ENCODE measurements around the gene KPNA3.

KPNA3 gene

DNA sequence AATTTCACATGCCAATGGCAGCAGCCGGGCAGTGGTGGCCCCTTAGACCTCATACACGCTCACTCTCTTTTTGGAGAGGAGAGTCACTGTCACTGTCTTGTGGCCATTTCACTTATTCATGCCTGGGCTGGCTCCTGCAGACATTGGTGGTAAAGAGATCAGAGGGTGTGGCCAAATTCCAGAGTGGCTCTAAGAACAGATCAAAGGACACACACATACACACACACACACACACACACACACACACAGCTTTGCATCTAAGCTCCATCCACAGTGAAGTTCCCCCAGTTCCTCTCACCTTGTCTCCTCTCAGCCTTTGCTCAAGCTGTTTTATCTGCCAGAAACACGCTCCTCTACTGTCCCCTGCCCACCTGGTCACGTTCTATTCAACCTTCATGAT lies 46.5 kb upstream of the KPNA3 start:
- no peak for TF ChIP-seq TCF4 (CRISPR knock-in tag; IDR thresholded peaks at IDR 0.05; ENCODE audit: borderline replicate concordance)
- no peak for TF ChIP-seq CSDC2 (CRISPR knock-in tag; IDR thresholded peaks at IDR 0.05)
- TF ChIP-seq, protein P1, sequence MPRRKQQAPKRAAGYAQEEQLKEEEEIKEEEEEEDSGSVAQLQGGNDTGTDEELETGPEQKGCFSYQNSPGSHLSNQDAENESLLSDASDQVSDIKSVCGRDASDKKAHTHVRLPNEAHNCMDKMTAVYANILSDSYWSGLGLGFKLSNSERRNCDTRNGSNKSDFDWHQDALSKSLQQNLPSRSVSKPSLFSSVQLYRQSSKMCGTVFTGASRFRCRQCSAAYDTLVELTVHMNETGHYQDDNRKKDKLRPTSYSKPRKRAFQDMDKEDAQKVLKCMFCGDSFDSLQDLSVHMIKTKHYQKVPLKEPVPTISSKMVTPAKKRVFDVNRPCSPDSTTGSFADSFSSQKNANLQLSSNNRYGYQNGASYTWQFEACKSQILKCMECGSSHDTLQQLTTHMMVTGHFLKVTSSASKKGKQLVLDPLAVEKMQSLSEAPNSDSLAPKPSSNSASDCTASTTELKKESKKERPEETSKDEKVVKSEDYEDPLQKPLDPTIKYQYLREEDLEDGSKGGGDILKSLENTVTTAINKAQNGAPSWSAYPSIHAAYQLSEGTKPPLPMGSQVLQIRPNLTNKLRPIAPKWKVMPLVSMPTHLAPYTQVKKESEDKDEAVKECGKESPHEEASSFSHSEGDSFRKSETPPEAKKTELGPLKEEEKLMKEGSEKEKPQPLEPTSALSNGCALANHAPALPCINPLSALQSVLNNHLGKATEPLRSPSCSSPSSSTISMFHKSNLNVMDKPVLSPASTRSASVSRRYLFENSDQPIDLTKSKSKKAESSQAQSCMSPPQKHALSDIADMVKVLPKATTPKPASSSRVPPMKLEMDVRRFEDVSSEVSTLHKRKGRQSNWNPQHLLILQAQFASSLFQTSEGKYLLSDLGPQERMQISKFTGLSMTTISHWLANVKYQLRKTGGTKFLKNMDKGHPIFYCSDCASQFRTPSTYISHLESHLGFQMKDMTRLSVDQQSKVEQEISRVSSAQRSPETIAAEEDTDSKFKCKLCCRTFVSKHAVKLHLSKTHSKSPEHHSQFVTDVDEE (CRISPR knock-in tag; IDR thresholded peaks at IDR 0.05), result no peak
- no peak for TF ChIP-seq ZFP3 (CRISPR knock-in tag; IDR thresholded peaks at IDR 0.05)
- no peak for TF ChIP-seq ZNF8 (CRISPR knock-in tag; IDR thresholded peaks at IDR 0.05)

DNA sequence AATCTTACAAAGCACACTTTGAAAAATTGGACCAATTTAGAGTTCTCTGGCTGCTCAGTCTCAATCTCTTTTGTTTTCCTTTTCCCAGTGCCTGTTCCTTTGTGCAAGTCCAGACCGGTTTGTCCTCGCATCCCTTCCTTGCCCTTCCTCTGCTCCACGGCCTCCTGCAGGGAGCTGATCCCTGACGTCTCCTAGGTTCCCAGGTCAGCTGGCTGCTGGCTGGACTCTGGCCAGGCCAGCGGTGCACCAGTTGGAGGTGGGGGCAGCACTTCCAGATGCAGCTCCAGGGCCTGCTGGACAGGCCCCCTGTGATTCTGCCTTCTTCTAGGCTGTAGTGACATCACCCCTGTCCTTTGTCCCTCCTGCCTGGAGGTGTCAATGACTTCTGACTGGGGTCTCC lies 44.0 kb upstream of the KPNA3 start:
- TF ChIP-seq GLIS3 (CRISPR knock-in tag; IDR thresholded peaks at IDR 0.05) (no peak), ARNTL (CRISPR knock-in tag; IDR thresholded peaks at IDR 0.05; ENCODE audit: borderline replicate concordance, low read depth) (no peak), OSR1 (CRISPR knock-in tag; IDR thresholded peaks at IDR 0.05) (no peak), ZFP3 (CRISPR knock-in tag; IDR thresholded peaks at IDR 0.05) (no peak), ZNF565 (CRISPR knock-in tag; conservative IDR thresholded peaks at IDR 0.05; ENCODE audit: low read depth) (no peak), TCF4 (CRISPR knock-in tag; IDR thresholded peaks at IDR 0.05; ENCODE audit: borderline replicate concordance) (no peak), BACH2 (CRISPR knock-in tag; IDR thresholded peaks at IDR 0.05; ENCODE audit: borderline replicate concordance) (no peak), SNAI2 (CRISPR knock-in tag; IDR thresholded peaks at IDR 0.05) (no peak), CSDC2 (CRISPR knock-in tag; IDR thresholded peaks at IDR 0.05) (no peak), ZNF70 (CRISPR knock-in tag; IDR thresholded peaks at IDR 0.05) (no peak)
- TF ChIP-seq, protein P2, sequence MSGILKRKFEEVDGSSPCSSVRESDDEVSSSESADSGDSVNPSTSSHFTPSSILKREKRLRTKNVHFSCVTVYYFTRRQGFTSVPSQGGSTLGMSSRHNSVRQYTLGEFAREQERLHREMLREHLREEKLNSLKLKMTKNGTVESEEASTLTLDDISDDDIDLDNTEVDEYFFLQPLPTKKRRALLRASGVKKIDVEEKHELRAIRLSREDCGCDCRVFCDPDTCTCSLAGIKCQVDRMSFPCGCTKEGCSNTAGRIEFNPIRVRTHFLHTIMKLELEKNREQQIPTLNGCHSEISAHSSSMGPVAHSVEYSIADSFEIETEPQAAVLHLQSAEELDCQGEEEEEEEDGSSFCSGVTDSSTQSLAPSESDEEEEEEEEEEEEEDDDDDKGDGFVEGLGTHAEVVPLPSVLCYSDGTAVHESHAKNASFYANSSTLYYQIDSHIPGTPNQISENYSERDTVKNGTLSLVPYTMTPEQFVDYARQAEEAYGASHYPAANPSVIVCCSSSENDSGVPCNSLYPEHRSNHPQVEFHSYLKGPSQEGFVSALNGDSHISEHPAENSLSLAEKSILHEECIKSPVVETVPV (CRISPR knock-in tag; IDR thresholded peaks at IDR 0.05), result no peak
- TF ChIP-seq, protein P3, sequence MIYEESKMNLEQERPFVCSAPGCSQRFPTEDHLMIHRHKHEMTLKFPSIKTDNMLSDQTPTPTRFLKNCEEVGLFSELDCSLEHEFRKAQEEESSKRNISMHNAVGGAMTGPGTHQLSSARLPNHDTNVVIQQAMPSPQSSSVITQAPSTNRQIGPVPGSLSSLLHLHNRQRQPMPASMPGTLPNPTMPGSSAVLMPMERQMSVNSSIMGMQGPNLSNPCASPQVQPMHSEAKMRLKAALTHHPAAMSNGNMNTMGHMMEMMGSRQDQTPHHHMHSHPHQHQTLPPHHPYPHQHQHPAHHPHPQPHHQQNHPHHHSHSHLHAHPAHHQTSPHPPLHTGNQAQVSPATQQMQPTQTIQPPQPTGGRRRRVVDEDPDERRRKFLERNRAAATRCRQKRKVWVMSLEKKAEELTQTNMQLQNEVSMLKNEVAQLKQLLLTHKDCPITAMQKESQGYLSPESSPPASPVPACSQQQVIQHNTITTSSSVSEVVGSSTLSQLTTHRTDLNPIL (CRISPR knock-in tag; IDR thresholded peaks at IDR 0.05; ENCODE audit: low read depth), result no peak
- no peak for ATAC-seq

More for the DNA sequence above, 46.5 kb upstream of the KPNA3 start:
- no peak for ATAC-seq

DNA sequence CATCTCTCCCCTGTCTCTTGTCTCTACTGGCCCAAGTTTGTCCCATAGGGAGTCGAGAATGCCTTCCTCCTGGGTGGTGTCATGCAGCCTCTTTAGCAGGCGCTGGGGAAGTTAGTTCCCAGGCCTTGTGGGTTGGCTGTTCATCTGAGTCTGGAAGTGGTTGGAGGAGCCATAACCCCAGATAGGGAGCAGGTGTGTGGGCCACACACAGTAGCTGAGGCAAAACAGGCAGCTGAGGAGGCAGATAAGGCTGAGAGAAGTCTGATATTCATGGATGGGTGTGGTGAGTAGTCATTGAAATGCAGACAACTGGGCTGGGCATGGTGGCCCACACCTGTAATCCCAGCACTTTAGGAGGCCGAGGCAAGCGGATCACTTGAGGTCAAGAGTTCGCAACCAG lies 40.9 kb upstream of the KPNA3 start:
- ATAC-seq, result no peak
- TF ChIP-seq, protein P3 (CRISPR knock-in tag; IDR thresholded peaks at IDR 0.05; ENCODE audit: low read depth), result no peak
- TF ChIP-seq ISL1 (CRISPR knock-in tag; IDR thresholded peaks at IDR 0.05) (no peak), ZC3H10 (CRISPR knock-in tag; IDR thresholded peaks at IDR 0.05) (no peak)

DNA sequence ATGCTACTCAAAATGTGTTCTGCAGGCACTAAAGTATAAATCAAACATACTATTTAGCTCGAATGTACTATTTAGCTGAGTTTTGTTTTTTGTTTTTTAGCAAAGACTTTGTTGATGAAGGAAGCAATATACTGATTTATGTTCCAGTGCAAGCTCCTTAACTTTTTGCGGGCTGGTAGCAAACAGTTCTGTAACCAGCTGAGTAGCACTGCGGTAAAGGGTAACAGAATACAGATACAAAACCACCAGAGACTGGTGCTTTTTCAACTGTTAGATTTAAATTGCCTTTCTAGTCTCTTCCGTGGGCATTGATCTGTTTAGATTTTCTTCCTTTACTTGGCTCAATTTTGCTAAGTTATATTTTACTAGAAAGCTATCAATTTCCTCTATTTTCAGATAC lies 39.0 kb upstream of the KPNA3 start:
- TF ChIP-seq, protein P3 (CRISPR knock-in tag; IDR thresholded peaks at IDR 0.05; ENCODE audit: low read depth), result no peak
- TF ChIP-seq ZFP3 (CRISPR knock-in tag; IDR thresholded peaks at IDR 0.05), result no peak
- TF ChIP-seq ESRRG (CRISPR knock-in tag; IDR thresholded peaks at IDR 0.05), result no peak
- no peak for TF ChIP-seq ZNF70 (CRISPR knock-in tag; IDR thresholded peaks at IDR 0.05)
- TF ChIP-seq GLIS3 (CRISPR knock-in tag; IDR thresholded peaks at IDR 0.05), result no peak
- no peak for TF ChIP-seq SNAI2 (CRISPR knock-in tag; IDR thresholded peaks at IDR 0.05)
- no peak for TF ChIP-seq ZNF565 (CRISPR knock-in tag; conservative IDR thresholded peaks at IDR 0.05; ENCODE audit: low read depth)
- TF ChIP-seq ARNTL (CRISPR knock-in tag; IDR thresholded peaks at IDR 0.05; ENCODE audit: borderline replicate concordance, low read depth), result no peak
- TF ChIP-seq ZNF8 (CRISPR knock-in tag; IDR thresholded peaks at IDR 0.05), result no peak
- TF ChIP-seq, protein P4, sequence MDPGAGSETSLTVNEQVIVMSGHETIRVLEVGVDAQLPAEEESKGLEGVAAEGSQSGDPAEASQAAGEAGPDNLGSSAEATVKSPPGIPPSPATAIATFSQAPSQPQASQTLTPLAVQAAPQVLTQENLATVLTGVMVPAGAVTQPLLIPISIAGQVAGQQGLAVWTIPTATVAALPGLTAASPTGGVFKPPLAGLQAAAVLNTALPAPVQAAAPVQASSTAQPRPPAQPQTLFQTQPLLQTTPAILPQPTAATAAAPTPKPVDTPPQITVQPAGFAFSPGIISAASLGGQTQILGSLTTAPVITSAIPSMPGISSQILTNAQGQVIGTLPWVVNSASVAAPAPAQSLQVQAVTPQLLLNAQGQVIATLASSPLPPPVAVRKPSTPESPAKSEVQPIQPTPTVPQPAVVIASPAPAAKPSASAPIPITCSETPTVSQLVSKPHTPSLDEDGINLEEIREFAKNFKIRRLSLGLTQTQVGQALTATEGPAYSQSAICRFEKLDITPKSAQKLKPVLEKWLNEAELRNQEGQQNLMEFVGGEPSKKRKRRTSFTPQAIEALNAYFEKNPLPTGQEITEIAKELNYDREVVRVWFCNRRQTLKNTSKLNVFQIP (CRISPR knock-in tag; IDR thresholded peaks at IDR 0.05; ENCODE audit: borderline replicate concordance, low read depth), result no peak
- TF ChIP-seq, protein P5, sequence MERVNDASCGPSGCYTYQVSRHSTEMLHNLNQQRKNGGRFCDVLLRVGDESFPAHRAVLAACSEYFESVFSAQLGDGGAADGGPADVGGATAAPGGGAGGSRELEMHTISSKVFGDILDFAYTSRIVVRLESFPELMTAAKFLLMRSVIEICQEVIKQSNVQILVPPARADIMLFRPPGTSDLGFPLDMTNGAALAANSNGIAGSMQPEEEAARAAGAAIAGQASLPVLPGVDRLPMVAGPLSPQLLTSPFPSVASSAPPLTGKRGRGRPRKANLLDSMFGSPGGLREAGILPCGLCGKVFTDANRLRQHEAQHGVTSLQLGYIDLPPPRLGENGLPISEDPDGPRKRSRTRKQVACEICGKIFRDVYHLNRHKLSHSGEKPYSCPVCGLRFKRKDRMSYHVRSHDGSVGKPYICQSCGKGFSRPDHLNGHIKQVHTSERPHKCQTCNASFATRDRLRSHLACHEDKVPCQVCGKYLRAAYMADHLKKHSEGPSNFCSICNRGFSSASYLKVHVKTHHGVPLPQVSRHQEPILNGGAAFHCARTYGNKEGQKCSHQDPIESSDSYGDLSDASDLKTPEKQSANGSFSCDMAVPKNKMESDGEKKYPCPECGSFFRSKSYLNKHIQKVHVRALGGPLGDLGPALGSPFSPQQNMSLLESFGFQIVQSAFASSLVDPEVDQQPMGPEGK (CRISPR knock-in tag; IDR thresholded peaks at IDR 0.05; ENCODE audit: borderline replicate concordance), result no peak
- no peak for TF ChIP-seq TOX (CRISPR knock-in tag; IDR thresholded peaks at IDR 0.05; ENCODE audit: borderline replicate concordance)
- no peak for TF ChIP-seq PPARA (CRISPR knock-in tag; IDR thresholded peaks at IDR 0.05; ENCODE audit: borderline replicate concordance)
- TF ChIP-seq TCF4 (CRISPR knock-in tag; IDR thresholded peaks at IDR 0.05; ENCODE audit: borderline replicate concordance), result no peak
- TF ChIP-seq, protein P2 (CRISPR knock-in tag; IDR thresholded peaks at IDR 0.05), result no peak
- TF ChIP-seq RARB (CRISPR knock-in tag; IDR thresholded peaks at IDR 0.05), result no peak
- no peak for ATAC-seq

All from SK-N-SH treated with all-trans-retinoic acid at 6 μM for 48 hours (cell line).